PC-3 (cell line): ENCODE data around the gene TNFSF18. TPM values are rescaled to one million over a fixed set of nuclear protein-coding genes. Genes with fewer than 3 reads are reported as not detected.

Experiments
- ATAC-seq: fragments of 200-7000 bp; cut with Tn5 transposase; 2 replicates; pipeline ENCODE4 v1.9.1; 2020; ENCODE audit warnings: mild to moderate bottlenecking, moderate library complexity
- BruUV-seq: library from RNA; stranded (reverse); fragments of 400-500 nt; replicated peaks from 2 replicates; lab custom pipeline; 2021; lab: Mats Ljungman, UMichigan
- CTCF ChIA-PET: fragments of 300-600 bp; sonication (Branson Sonifier 250); formaldehyde crosslinking; loops from one replicate; lab custom pipeline; 2022; ENCODE audit warnings: antibody characterized with exemption; lab: Charles Lee
- POLR2A ChIA-PET: fragments of 300-600 bp; sonication (Branson Sonifier 250); formaldehyde crosslinking; loops from one replicate; lab custom pipeline; 2022; ENCODE audit warnings: antibody characterized with exemption; ENCODE audit not compliant: unreplicated experiment; lab: Charles Lee
- DNase-seq: peaks from one replicate; pipeline ENCODE4 v3.0.0-alpha.2; 2015
- H2AFZ ChIP-seq: fragments of 300-600 bp; sonication (generic); 2 replicates; pipeline ENCODE4 v1.6.0; 2016; ENCODE audit warnings: antibody characterized with exemption, low read length
- H3F3A ChIP-seq: fragments of 300-600 bp; sonication (generic); one replicate; pipeline ENCODE4 v1.6.0; 2017; ENCODE audit warnings: antibody characterized with exemption, low read length, control low read depth, mild to moderate bottlenecking; ENCODE audit not compliant: unreplicated experiment
- H3K27ac ChIP-seq: fragments of 300-600 bp; sonication (generic); 2 replicates; pipeline ENCODE4 v1.5.1; 2016; ENCODE audit warnings: mild to moderate bottlenecking, low read length
- H3K27me3 ChIP-seq: fragments of 300-600 bp; sonication (generic); 2 replicates; pipeline ENCODE4 v1.6.1; 2016; ENCODE audit warnings: low read length, mixed read lengths
- H3K36me3 ChIP-seq: fragments of 300-600 bp; sonication (generic); 2 replicates; pipeline ENCODE4 v1.6.1; 2016; ENCODE audit warnings: low read depth, mixed run types, low read length, mixed read lengths
- H3K4me1 ChIP-seq: fragments of 300-600 bp; sonication (generic); 2 replicates; pipeline ENCODE4 v1.5.1; 2016; ENCODE audit warnings: low read length; ENCODE audit not compliant: insufficient read depth
- H3K4me2 ChIP-seq: fragments of 300-600 bp; sonication (generic); 2 replicates; pipeline ENCODE4 v1.6.0; 2016; ENCODE audit warnings: low read length
- H3K4me3 ChIP-seq: fragments of 300-600 bp; sonication (generic); 2 replicates; pipeline ENCODE4 v1.5.1; 2016; ENCODE audit warnings: mild to moderate bottlenecking, low read length, mixed read lengths
- H3K79me2 ChIP-seq: fragments of 300-600 bp; sonication (generic); 2 replicates; pipeline ENCODE4 v1.6.1; 2017; ENCODE audit warnings: low read length, mixed read lengths
- H3K9ac ChIP-seq: fragments of 300-600 bp; sonication (generic); 2 replicates; pipeline ENCODE4 v1.6.0; 2016; ENCODE audit warnings: mild to moderate bottlenecking, low read length
- H3K9me2 ChIP-seq: fragments of 300-600 bp; sonication (generic); replicated peaks from 2 replicates; pipeline ENCODE4 v1.6.1; 2016; ENCODE audit warnings: mixed run types, low read length, mixed read lengths
- H3K9me3 ChIP-seq: fragments of 300-600 bp; sonication (generic); 2 replicates; pipeline ENCODE4 v1.6.1; 2016; ENCODE audit warnings: low read length, mixed read lengths
- H4K20me1 ChIP-seq: fragments of 300-600 bp; sonication (generic); 2 replicates; pipeline ENCODE4 v1.6.1; 2016; ENCODE audit warnings: low read length, mixed read lengths
- EZH2 ChIP-seq: fragments of 300-600 bp; sonication (generic); IDR thresholded peaks from one replicate; pipeline ENCODE4 v1.6.1; 2017; ENCODE audit warnings: antibody characterized with exemption, mild to moderate bottlenecking, low read length; ENCODE audit not compliant: unreplicated experiment
- EZH2phosphoT487 ChIP-seq: fragments of 300-600 bp; sonication (generic); IDR thresholded peaks from 2 replicates; pipeline ENCODE4 v1.6.1; 2018; ENCODE audit warnings: mild to moderate bottlenecking, antibody characterized with exemption, low read length, borderline replicate concordance
- intact Hi-C: fragments of 100-400 bp; cut with micrococcal nuclease; formaldehyde crosslinking; loops from 2 replicates; pipeline ENCODE4 v1.9.0; 2023
- total RNA-seq: library from RNA; depleted of rRNA; stranded (reverse); fragments of >200 nt; gene quantifications from 2 replicates; pipeline ENCODE4 v1.2.3, GENCODE V29; 2014
- TF ChIP-seq, protein P1 (sequence below): fragments of 300-600 bp; sonication (generic); conservative IDR thresholded peaks from 2 replicates; pipeline ENCODE4 v1.5.1; 2017; ENCODE audit warnings: antibody characterized with exemption, low read depth, mild to moderate bottlenecking, low read length

TNFSF18 gene
- total RNA-seq, 1 experiment from 2014 or later = 0.69 TPM

GRCh38 chr1:173038875-173039554 is 11.7 kb downstream of the TNFSF18 start:
- Histone ChIP-seq H3K79me2 (no peaks in the 10 kb centered on the region), H3F3A (peaks cover 7% of the 10 kb centered on the region), H3K36me3 (no peaks in the 10 kb centered on the region), H3K27ac (no peak overlapping the region), H3K4me3 (no peak overlapping the region), H2AFZ (no peak overlapping the region), H3K9me3 (no peaks in the 10 kb centered on the region), H3K9ac (no peak overlapping the region), H3K4me2 (no peak overlapping the region), H3K4me1 (peaks cover 18% of the 10 kb centered on the region), H3K27me3 (no peaks in the 10 kb centered on the region), H4K20me1 (no peaks in the 10 kb centered on the region), H3K9me2 (peaks cover 8% of the 10 kb centered on the region)
- CTCF ChIA-PET = no interaction called here
- no TSS peak for BruUV-seq
- DNase-seq (no peak), ATAC-seq (no peak)
- intact Hi-C loops = no loop called here
- TF ChIP-seq EZH2 (no peak), EZH2phosphoT487 (no peak)
- TF ChIP-seq, protein P1, sequence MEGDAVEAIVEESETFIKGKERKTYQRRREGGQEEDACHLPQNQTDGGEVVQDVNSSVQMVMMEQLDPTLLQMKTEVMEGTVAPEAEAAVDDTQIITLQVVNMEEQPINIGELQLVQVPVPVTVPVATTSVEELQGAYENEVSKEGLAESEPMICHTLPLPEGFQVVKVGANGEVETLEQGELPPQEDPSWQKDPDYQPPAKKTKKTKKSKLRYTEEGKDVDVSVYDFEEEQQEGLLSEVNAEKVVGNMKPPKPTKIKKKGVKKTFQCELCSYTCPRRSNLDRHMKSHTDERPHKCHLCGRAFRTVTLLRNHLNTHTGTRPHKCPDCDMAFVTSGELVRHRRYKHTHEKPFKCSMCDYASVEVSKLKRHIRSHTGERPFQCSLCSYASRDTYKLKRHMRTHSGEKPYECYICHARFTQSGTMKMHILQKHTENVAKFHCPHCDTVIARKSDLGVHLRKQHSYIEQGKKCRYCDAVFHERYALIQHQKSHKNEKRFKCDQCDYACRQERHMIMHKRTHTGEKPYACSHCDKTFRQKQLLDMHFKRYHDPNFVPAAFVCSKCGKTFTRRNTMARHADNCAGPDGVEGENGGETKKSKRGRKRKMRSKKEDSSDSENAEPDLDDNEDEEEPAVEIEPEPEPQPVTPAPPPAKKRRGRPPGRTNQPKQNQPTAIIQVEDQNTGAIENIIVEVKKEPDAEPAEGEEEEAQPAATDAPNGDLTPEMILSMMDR = no peak
- POLR2A ChIA-PET = interaction anchor here (0.6 kb wide), 1 partner anchor 22 kb away, joined by 3 read pairs; no protein-coding TSS in a partner anchor

GRCh38 chr1:173024543-173024942 is 26.2 kb downstream of the TNFSF18 start:
- no peak overlapping the region for H3K4me3 ChIP-seq
- no peak for ATAC-seq
- H3K4me2 ChIP-seq = no peak overlapping the region
- intact Hi-C loops = no loop called here
- H3F3A ChIP-seq = no peaks in the 10 kb centered on the region
- H2AFZ ChIP-seq = no peak overlapping the region
- BruUV-seq = no TSS peak
- no peaks in the 10 kb centered on the region for H3K27me3 ChIP-seq
- no peaks in the 10 kb centered on the region for H3K9me3 ChIP-seq
- no peak for TF ChIP-seq EZH2phosphoT487
- H3K79me2 ChIP-seq = no peaks in the 10 kb centered on the region
- CTCF ChIA-PET = no interaction called here
- no peak for DNase-seq
- H3K9ac ChIP-seq = no peak overlapping the region
- no peaks in the 10 kb centered on the region for H4K20me1 ChIP-seq
- H3K27ac ChIP-seq = no peak overlapping the region
- H3K36me3 ChIP-seq = no peaks in the 10 kb centered on the region
- no peaks in the 10 kb centered on the region for H3K4me1 ChIP-seq
- POLR2A ChIA-PET = no interaction called here
- H3K9me2 ChIP-seq = no peaks in the 10 kb centered on the region

DNA sequence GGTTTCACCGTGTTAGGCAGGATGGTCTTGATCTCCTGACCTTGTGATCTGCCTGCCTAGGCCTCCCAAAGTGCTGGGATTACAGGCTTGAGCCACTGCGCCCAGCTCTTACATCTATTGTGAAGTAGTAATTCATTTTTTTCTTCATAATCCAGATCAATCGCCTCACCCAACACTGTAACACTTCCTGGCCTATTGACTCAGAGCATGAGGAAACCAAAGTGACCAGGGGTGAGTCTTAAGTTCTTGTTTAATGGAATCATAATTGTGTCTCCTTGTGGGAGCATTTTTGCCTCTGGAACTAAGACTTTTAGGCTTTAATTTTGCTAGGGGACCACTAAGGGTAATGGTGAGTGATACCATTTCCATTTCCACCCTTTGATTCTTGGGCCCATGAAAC is 27.4 kb downstream of the TNFSF18 start:
- Histone ChIP-seq H3K4me1 (no peaks in the 10 kb centered on the region), H3K36me3 (no peaks in the 10 kb centered on the region), H3K27ac (no peak overlapping the region), H3F3A (no peaks in the 10 kb centered on the region), H3K9ac (no peak overlapping the region), H2AFZ (no peak overlapping the region), H3K4me3 (no peak overlapping the region), H3K9me2 (0 out of 2 replicates have a peak, but pooled peaks cover 2% of the 10 kb centered on the region), H3K27me3 (no peaks in the 10 kb centered on the region), H4K20me1 (no peaks in the 10 kb centered on the region), H3K4me2 (no peak overlapping the region), H3K79me2 (no peaks in the 10 kb centered on the region), H3K9me3 (no peaks in the 10 kb centered on the region)
- BruUV-seq = no TSS peak
- no peak for ATAC-seq
- intact Hi-C loops = no loop called here
- CTCF ChIA-PET = no interaction called here
- POLR2A ChIA-PET = no interaction called here
- DNase-seq = peak; percentile 31
- TF ChIP-seq, protein P1 = 0 out of 2 replicates have a peak, but pooled peaks have one; percentile 10
- TF ChIP-seq EZH2 (no peak), EZH2phosphoT487 (no peak)
